H9 (cell line): ENCODE results near the gene SLC27A1. TPM values are rescaled to one million over a fixed set of nuclear protein-coding genes. Genes with fewer than 3 reads are reported as not detected.

Experiments used
- DNase-seq: peaks from one replicate; pipeline ENCODE4 v3.0.0-alpha.2; 2017
- H2AFZ ChIP-seq: one replicate; pipeline ENCODE4 v1.6.1; 2013; ENCODE audit warnings: mild to moderate bottlenecking, low read length, control low read depth, moderate library complexity
- H2AK5ac ChIP-seq: 2 replicates; pipeline ENCODE4 v1.6.1; 2013; ENCODE audit warnings: low read length, control low read depth, mixed read lengths; ENCODE audit not compliant: insufficient read length
- H2BK120ac ChIP-seq: one replicate; pipeline ENCODE4 v1.6.1; 2013; ENCODE audit warnings: low read depth, mild to moderate bottlenecking, low read length, control low read depth, inconsistent platforms; ENCODE audit not compliant: poor library complexity, severe bottlenecking
- H2BK12ac ChIP-seq: 2 replicates; pipeline ENCODE4 v1.6.1; 2013; ENCODE audit warnings: low read length, control low read depth, mixed read lengths, low read depth; ENCODE audit not compliant: insufficient read length
- H2BK15ac ChIP-seq: 2 replicates; pipeline ENCODE4 v1.6.1; 2013; ENCODE audit warnings: low read depth, low read length, control low read depth
- H2BK20ac ChIP-seq: one replicate; pipeline ENCODE4 v1.6.1; 2013; ENCODE audit warnings: low read depth, mild to moderate bottlenecking, low read length, control low read depth, inconsistent platforms; ENCODE audit not compliant: poor library complexity, severe bottlenecking
- H2BK5ac ChIP-seq: 2 replicates; pipeline ENCODE4 v1.6.1; 2013; ENCODE audit warnings: low read length, control low read depth, mixed read lengths; ENCODE audit not compliant: insufficient read length
- H3K14ac ChIP-seq: 2 replicates; pipeline ENCODE4 v1.6.1; 2013; ENCODE audit warnings: low read length, control low read depth; ENCODE audit not compliant: insufficient read depth
- H3K18ac ChIP-seq: 2 replicates; pipeline ENCODE4 v1.6.1; 2013; ENCODE audit warnings: low read depth, mild to moderate bottlenecking, mixed read lengths, low read length, control low read depth; ENCODE audit not compliant: insufficient read length
- H3K23ac ChIP-seq: 2 replicates; pipeline ENCODE4 v1.6.1; 2013; ENCODE audit warnings: low read length, control low read depth, mixed read lengths, low read depth; ENCODE audit not compliant: insufficient read length
- H3K23me2 ChIP-seq: 2 replicates; pipeline ENCODE4 v1.6.1; 2013; ENCODE audit warnings: low read depth, mild to moderate bottlenecking, mixed read lengths, low read length, control low read depth; ENCODE audit not compliant: insufficient read length, poor library complexity, severe bottlenecking
- H3K27ac ChIP-seq: 2 replicates; pipeline ENCODE4 v1.5.1; 2013; ENCODE audit warnings: low read length, control low read depth, mixed read lengths, low read depth; ENCODE audit not compliant: insufficient read length
- H3K27me3 ChIP-seq: 2 replicates; pipeline ENCODE4 v1.6.1; 2013; ENCODE audit warnings: low read length, control low read depth, inconsistent platforms; ENCODE audit not compliant: insufficient read depth
- H3K4ac ChIP-seq: 2 replicates; pipeline ENCODE4 v1.6.1; 2013; ENCODE audit warnings: low read depth, mild to moderate bottlenecking, control low read depth, inconsistent platforms, low read length, moderate library complexity
- H3K4me1 ChIP-seq: 2 replicates; pipeline ENCODE4 v1.6.1; 2013; ENCODE audit warnings: low read length, control low read depth, inconsistent platforms; ENCODE audit not compliant: insufficient read depth
- H3K4me2 ChIP-seq: 2 replicates; pipeline ENCODE4 v1.6.1; 2013; ENCODE audit warnings: low read length, control low read depth, mixed read lengths; ENCODE audit not compliant: insufficient read length, insufficient read depth
- H3K56ac ChIP-seq: 2 replicates; pipeline ENCODE4 v1.6.1; 2013; ENCODE audit warnings: low read depth, mild to moderate bottlenecking, mixed read lengths, low read length, control low read depth; ENCODE audit not compliant: insufficient read length
- H3K79me1 ChIP-seq: 2 replicates; pipeline ENCODE4 v1.6.1; 2013; ENCODE audit warnings: low read depth, mild to moderate bottlenecking, moderate library complexity, low read length, control low read depth, inconsistent platforms; ENCODE audit not compliant: insufficient read depth, poor library complexity, severe bottlenecking
- H3K79me2 ChIP-seq: 2 replicates; pipeline ENCODE4 v1.6.1; 2013; ENCODE audit warnings: low read length, control low read depth, inconsistent platforms; ENCODE audit not compliant: insufficient read depth
- H3K9ac ChIP-seq: 2 replicates; pipeline ENCODE4 v1.6.1; 2013; ENCODE audit warnings: low read length, control low read depth, mixed read lengths; ENCODE audit not compliant: insufficient read length; ENCODE audit errors: extremely low read depth
- H3K9me3 ChIP-seq: one replicate; pipeline ENCODE4 v1.6.1; 2013; ENCODE audit warnings: low read depth, low read length, inconsistent platforms; ENCODE audit not compliant: control insufficient read depth
- H3T11ph ChIP-seq: one replicate; pipeline ENCODE4 v1.6.1; 2013; ENCODE audit warnings: mild to moderate bottlenecking, low read length, control low read depth, inconsistent platforms
- H4K20me1 ChIP-seq: one replicate; pipeline ENCODE4 v1.6.1; 2013; ENCODE audit not compliant: control insufficient read depth, insufficient read length, insufficient read depth
- H4K5ac ChIP-seq: 2 replicates; pipeline ENCODE4 v1.6.1; 2013; ENCODE audit warnings: low read depth, mild to moderate bottlenecking, mixed read lengths, low read length, control low read depth; ENCODE audit not compliant: insufficient read length
- H4K8ac ChIP-seq: replicated peaks from 2 replicates; pipeline ENCODE4 v1.6.1; 2013; ENCODE audit warnings: low read length, control low read depth, mixed read lengths, low read depth; ENCODE audit not compliant: insufficient read length
- H4K91ac ChIP-seq: 2 replicates; pipeline ENCODE4 v1.6.1; 2013; ENCODE audit warnings: low read depth, mild to moderate bottlenecking, moderate library complexity, mixed read lengths, low read length, control low read depth; ENCODE audit not compliant: insufficient read length
- H3K27ac Mint-ChIP-seq, 3 experiments: 2 replicates in 2 of 3; 3 replicates in 1 of 3; pipeline ENCODE4 v1.8.0; 2020 to 2021; ENCODE audit warnings: mixed read lengths in 3 of 3, mild to moderate bottlenecking in 1 of 3, moderate library complexity in 1 of 3
- H3K27me3 Mint-ChIP-seq: 2 replicates; pipeline ENCODE4 v1.8.0; 2021; ENCODE audit warnings: low read depth, mild to moderate bottlenecking, moderate library complexity, mixed read lengths
- H3K36me3 Mint-ChIP-seq, 3 experiments: 2 replicates in 2 of 3; 3 replicates in 1 of 3; pipeline ENCODE4 v1.8.0; 2020 to 2021; ENCODE audit warnings: low read depth in 3 of 3, mixed read lengths in 3 of 3; ENCODE audit not compliant: insufficient read depth in 1 of 3
- H3K4me1 Mint-ChIP-seq, 2 experiments: 2 replicates each; pipeline ENCODE4 v1.8.0; 2020; ENCODE audit warnings: mixed read lengths in 2 of 2
- H3K4me3 Mint-ChIP-seq, 2 experiments: 2 replicates in 1 of 2; 3 replicates in 1 of 2; pipeline ENCODE4 v1.8.0; 2020 to 2021; ENCODE audit warnings: mild to moderate bottlenecking in 2 of 2, mixed read lengths in 2 of 2, moderate library complexity in 1 of 2
- H3K9me3 Mint-ChIP-seq, 2 experiments: 2 replicates in 1 of 2; 3 replicates in 1 of 2; pipeline ENCODE4 v1.8.0; 2020; ENCODE audit warnings: mild to moderate bottlenecking in 2 of 2, mixed read lengths in 2 of 2, moderate library complexity in 1 of 2
- CTCF ChIP-seq: fragments of 200-600 bp; sonication (generic); conservative IDR thresholded peaks from 3 replicates; pipeline ENCODE4 v1.8.0; 2021; ENCODE audit warnings: antibody characterized with exemption, mild to moderate bottlenecking
- WGBS: extraction: QIAGEN DNeasy Blood & Tissue Kit; methylation state at CpG from one replicate; pipeline ENCODE4 v1.1.7; 2013; ENCODE audit warnings: missing lambda C conversion rate, low lambda C conversion rate, mixed read lengths; ENCODE audit not compliant: insufficient read length; ENCODE audit errors: extremely low coverage; 5-methylcytosine and 5-hydroxymethylcytosine counted together
- total RNA-seq: library from RNA; stranded (reverse); gene quantifications from 2 replicates; pipeline ENCODE4 v1.2.1, GENCODE V29; 2021

Gene SLC27A1
- total RNA-seq, 1 experiment from 2014 or later, result 6.4 TPM

GRCh38 chr19:17495639-17496296 lies 25.4 kb downstream of the SLC27A1 start:
- no peaks in the 10 kb centered on the region for H3K36me3 Mint-ChIP-seq
- H3K4me3 Mint-ChIP-seq, result peak overlapping the region in 1 of 2 experiments; percentile 45; a peak in 2 of 5 replicates
- Histone ChIP-seq H3K23me2 (no peaks in the 10 kb centered on the region), H3K9ac (no peak overlapping the region), H3K4me2 (no peak overlapping the region), H2BK20ac (no peak overlapping the region), H3K56ac (no peak overlapping the region), H2BK12ac (no peak overlapping the region), H2AK5ac (no peak overlapping the region), H4K8ac (no peak overlapping the region), H2BK5ac (no peak overlapping the region), H3K18ac (no peak overlapping the region), H4K5ac (no peak overlapping the region), H3K23ac (no peak overlapping the region), H3K4me1 (no peaks in the 10 kb centered on the region; the same call in 1 of the 2 replicates), H3K4ac (no peak overlapping the region), H3K14ac (no peak overlapping the region), H3K79me2 (no peaks in the 10 kb centered on the region), H3K79me1 (no peaks in the 10 kb centered on the region), H2BK15ac (no peak overlapping the region), H4K20me1 (no peaks in the 10 kb centered on the region), H3T11ph (no peak overlapping the region), H4K91ac (no peak overlapping the region), H3K27ac (no peak overlapping the region), H3K27me3 (no peaks in the 10 kb centered on the region), H2BK120ac (no peak overlapping the region), H2AFZ (no peak overlapping the region), H3K9me3 (no peaks in the 10 kb centered on the region)
- WGBS, result no CpG with 5 or more reads among the region's 9 CpGs
- TF ChIP-seq CTCF, result no peak
- peaks cover 3% of the 10 kb centered on the region; the same call in 1 of the 2 replicates for H3K27me3 Mint-ChIP-seq
- no peak for DNase-seq
- H3K9me3 Mint-ChIP-seq, result no peaks in the 10 kb centered on the region; a peak in 1 of 5 replicates
- H3K4me1 Mint-ChIP-seq, result peaks cover 14 to 16% of the 10 kb centered on the region in 2 experiments
- H3K27ac Mint-ChIP-seq, result peak overlapping the region in 1 of 3 experiments; percentile 15; a peak in 2 of 7 replicates
